Kidney (tissue), 14 donors: ENCODE data around the gene ARHGEF17. TPM values are rescaled to one million over a fixed set of nuclear protein-coding genes. Genes with fewer than 3 reads are reported as not detected.

Source experiments
- DNase-seq, 5 donors: peaks; one replicate each; pipeline ENCODE4 v3.0.0-alpha.2; 2013 to 2020
- FAIRE-seq: peaks from 2 replicates; lab custom pipeline; 2012; peaks lifted over from hg19 to GRCh38; lab: Jason Lieb, UNC
- H3K27ac ChIP-seq, 2 donors: one replicate each; pipeline ENCODE4 v1.7.0; 2013; ENCODE audit warnings: low read depth in 2 of 2, low read length in 2 of 2, inconsistent platforms in 1 of 2
- H3K27me3 ChIP-seq: one replicate; pipeline ENCODE4 v1.7.1; 2013; ENCODE audit warnings: low read length, inconsistent platforms; ENCODE audit not compliant: control insufficient read depth, insufficient read depth
- H3K36me3 ChIP-seq, 3 donors: one replicate each; pipeline versions ENCODE4 v1.7.0 to v1.7.1; 2013; ENCODE audit warnings: low read length in 3 of 3, control low read depth in 1 of 3, inconsistent platforms in 1 of 3; ENCODE audit not compliant: insufficient read depth in 3 of 3, control insufficient read depth in 2 of 3
- H3K4me1 ChIP-seq, 3 donors: one replicate each; pipeline versions ENCODE4 v1.7.0 to v1.7.1; 2013; ENCODE audit warnings: low read length in 3 of 3, inconsistent platforms in 1 of 3, low read depth in 1 of 3; ENCODE audit not compliant: control insufficient read depth in 2 of 3, insufficient read depth in 2 of 3
- H3K4me3 ChIP-seq, 3 donors: one replicate each; pipeline versions ENCODE4 v1.7.0 to v1.8.1; 2013; ENCODE audit warnings: low read length in 3 of 3, control low read depth in 1 of 3, inconsistent platforms in 1 of 3
- H3K9ac ChIP-seq, 3 donors: one replicate each; pipeline versions ENCODE4 v1.7.0 to v1.7.1; 2013; ENCODE audit warnings: low read length in 3 of 3, control low read depth in 1 of 3, inconsistent platforms in 1 of 3
- H3K9me3 ChIP-seq, 3 donors: one replicate each; pipeline versions ENCODE4 v1.7.0 to v1.7.1; 2013; ENCODE audit warnings: low read length in 3 of 3, control low read depth in 1 of 3, inconsistent platforms in 1 of 3; ENCODE audit not compliant: control insufficient read depth in 2 of 3, insufficient read depth in 1 of 3
- CTCF ChIP-seq: IDR thresholded peaks from 3 replicates; pipeline ENCODE4 v1.5.1; 2012; ENCODE audit warnings: mild to moderate bottlenecking, moderate library complexity, borderline replicate concordance; ENCODE audit not compliant: insufficient read depth; ENCODE audit errors: extremely low read depth
- intact Hi-C: fragments of 100-400 bp; cut with DNase I; formaldehyde crosslinking; loops from one replicate; pipeline ENCODE4 v1.11.1; 2022
- polyA plus RNA-seq: library from polyadenylated mRNA; stranded (reverse); fragments of 350-450 nt; fragmentation: Illumina TruSeq; extraction: RNeasy Lipid Tissue Mini Kit (QIAGEN cat#74804); gene quantifications from one replicate; pipeline ENCODE4 v1.2.3, GENCODE V29; 2014; ENCODE audit warnings: low read depth, low replicate concordance; ENCODE audit not compliant: insufficient read depth
- total RNA-seq: library from RNA; stranded (reverse); fragmentation: NEBNext Ultra II Directional; extraction: Animal tissue kit (Norgen Biotek cat#: 25700); gene quantifications from one replicate; pipeline ENCODE4 v1.2.1, GENCODE V29; 2021
- donor health status: control.
- donor health status: control.
- donor health status: control.
- donor health status: control.
- donor health status: control.
- donor health status: DM: yes; HTN: yes; CAD: no.
- donor health status: Normal renal cell carcinoma (clear cell type).

Gene ARHGEF17
- total and polyA plus RNA-seq, 2 donors from 2014 or later: 36.6 to 68.2 TPM

GRCh38 chr11:73318501-73319011 is 10.5 kb downstream of the ARHGEF17 start:
- Histone ChIP-seq H3K9me3 (no peaks in the 10 kb centered on the region), H3K4me1 (peaks cover 18 to 91% (median 69%) of the 10 kb centered on the region in 3 donors), H3K27me3 (no peaks in the 10 kb centered on the region), H3K9ac (peak overlapping the region in 1 of 3 donors; percentile 43), H3K36me3 (peaks cover 0 to 5% (median 2%) of the 10 kb centered on the region in 3 donors), H3K4me3 (no peak overlapping the region), H3K27ac (peak overlapping the region; percentile 79 to 87)
- DNase-seq (no peak), FAIRE-seq (no peak)
- intact Hi-C loops: no loop called here
- TF ChIP-seq CTCF: no peak

GRCh38 chr11:73320763-73321603 is 12.9 kb downstream of the ARHGEF17 start:
- no peak overlapping the region for H3K4me3 ChIP-seq
- no peaks in the 10 kb centered on the region for H3K27me3 ChIP-seq
- intact Hi-C loops: no loop called here
- H3K36me3 ChIP-seq: peaks cover 0 to 5% (median 2%) of the 10 kb centered on the region in 3 donors
- H3K9me3 ChIP-seq: no peaks in the 10 kb centered on the region
- DNase-seq: no peak
- peaks cover 13 to 89% (median 61%) of the 10 kb centered on the region in 3 donors for H3K4me1 ChIP-seq
- FAIRE-seq: no peak
- peak overlapping the region; percentile 65 to 91 for H3K27ac ChIP-seq
- H3K9ac ChIP-seq: no peak overlapping the region
- no peak for TF ChIP-seq CTCF

GRCh38 chr11:73321604-73322381 is 13.7 kb downstream of the ARHGEF17 start:
- Histone ChIP-seq H3K4me1 (peaks cover 9 to 86% (median 53%) of the 10 kb centered on the region in 3 donors), H3K27ac (peak overlapping the region; percentile 65 to 91), H3K9ac (no peak overlapping the region), H3K27me3 (no peaks in the 10 kb centered on the region), H3K36me3 (peaks cover 0 to 5% (median 0%) of the 10 kb centered on the region in 3 donors), H3K4me3 (no peak overlapping the region), H3K9me3 (no peaks in the 10 kb centered on the region)
- FAIRE-seq (no peak), DNase-seq (peak; percentile 63 to 94 (median 78))
- TF ChIP-seq CTCF: no peak
- intact Hi-C loops: no loop called here
